SK-N-SH treated with all-trans-retinoic acid at 6 μM for 48 hours (cell line): ENCODE data around the gene SCUBE2.

Experiments used
- BACH2 ChIP-seq: fragments of 250-450 bp; sonication (Bioruptor Pico); IDR thresholded peaks from 2 replicates; pipeline ENCODE4 v1.9.0; 2021; ENCODE audit warnings: mild to moderate bottlenecking, borderline replicate concordance
- ISL1 ChIP-seq: fragments of 250-450 bp; sonication (Bioruptor Pico); IDR thresholded peaks from 2 replicates; pipeline ENCODE4 v2.1.2; 2022; ENCODE audit warnings: mild to moderate bottlenecking, moderate library complexity
- OSR1 ChIP-seq: fragments of 250-450 bp; sonication (Bioruptor Pico); IDR thresholded peaks from 2 replicates; pipeline ENCODE4 v1.8.0; 2022; ENCODE audit warnings: moderate library complexity, mild to moderate bottlenecking, inconsistent platforms
- PPARA ChIP-seq: fragments of 250-450 bp; sonication (Bioruptor Pico); IDR thresholded peaks from 2 replicates; pipeline ENCODE4 v1.5.0; 2020; ENCODE audit warnings: mild to moderate bottlenecking, borderline replicate concordance
- RARB ChIP-seq: fragments of 250-450 bp; sonication (Bioruptor Pico); IDR thresholded peaks from 2 replicates; pipeline ENCODE4 v1.8.0; 2021; ENCODE audit warnings: mild to moderate bottlenecking, moderate library complexity
- TCF4 ChIP-seq: fragments of 250-450 bp; sonication (Bioruptor Pico); IDR thresholded peaks from 2 replicates; pipeline ENCODE4 v1.8.0; 2021; ENCODE audit warnings: mild to moderate bottlenecking, moderate library complexity, borderline replicate concordance
- TOX ChIP-seq: fragments of 250-450 bp; sonication (Bioruptor Pico); IDR thresholded peaks from 2 replicates; pipeline ENCODE4 v1.8.0; 2021; ENCODE audit warnings: mild to moderate bottlenecking, moderate library complexity, borderline replicate concordance
- ZC3H10 ChIP-seq: fragments of 250-450 bp; sonication (Bioruptor Pico); IDR thresholded peaks from 2 replicates; pipeline ENCODE4 v1.5.1; 2021; ENCODE audit warnings: mild to moderate bottlenecking, moderate library complexity
- ZFP30 ChIP-seq: fragments of 450-650 bp; formaldehyde crosslinking; IDR thresholded peaks from 2 replicates; pipeline ENCODE4 v1.5.0; 2022; ENCODE audit warnings: mild to moderate bottlenecking, moderate library complexity
- TF ChIP-seq, protein P1 (sequence below): fragments of 250-450 bp; sonication (Bioruptor Pico); IDR thresholded peaks from 2 replicates; pipeline ENCODE4 v1.8.0; 2021; ENCODE audit warnings: low read depth, mild to moderate bottlenecking, moderate library complexity, borderline replicate concordance
- TF ChIP-seq, protein P2 (sequence below): fragments of 250-450 bp; sonication (Bioruptor Pico); IDR thresholded peaks from 2 replicates; pipeline ENCODE4 v1.5.1; 2020; ENCODE audit warnings: low read depth, mild to moderate bottlenecking, moderate library complexity

DNA sequence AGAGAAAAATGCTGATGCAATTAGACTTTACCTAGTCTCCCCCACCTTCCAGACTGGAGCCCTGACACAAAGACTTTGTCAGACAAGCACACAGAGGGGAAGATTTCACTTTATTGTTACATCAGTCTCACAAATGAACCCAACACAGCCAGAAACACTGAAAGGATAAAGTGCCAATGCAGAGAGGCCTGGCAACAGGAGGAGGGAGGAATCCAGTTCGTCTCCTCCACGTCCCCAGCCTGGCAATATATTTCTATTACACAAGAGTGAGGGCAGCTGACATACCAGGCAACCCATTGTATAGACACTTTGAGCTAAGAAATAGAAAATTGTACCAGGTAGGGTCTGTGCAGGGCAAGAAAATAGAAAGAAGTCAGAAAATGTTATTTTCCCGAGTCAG, 110.9 kb downstream of the SCUBE2 start:
- TF ChIP-seq PPARA (CRISPR knock-in tag) = no peak
- TF ChIP-seq RARB = no peak
- no peak for TF ChIP-seq ZC3H10
- TF ChIP-seq OSR1 (CRISPR knock-in tag) = no peak
- no peak for TF ChIP-seq BACH2 (CRISPR knock-in tag)
- no peak for TF ChIP-seq ZFP30 (CRISPR knock-in tag)
- TF ChIP-seq TOX (CRISPR knock-in tag) = no peak
- TF ChIP-seq, protein P1, sequence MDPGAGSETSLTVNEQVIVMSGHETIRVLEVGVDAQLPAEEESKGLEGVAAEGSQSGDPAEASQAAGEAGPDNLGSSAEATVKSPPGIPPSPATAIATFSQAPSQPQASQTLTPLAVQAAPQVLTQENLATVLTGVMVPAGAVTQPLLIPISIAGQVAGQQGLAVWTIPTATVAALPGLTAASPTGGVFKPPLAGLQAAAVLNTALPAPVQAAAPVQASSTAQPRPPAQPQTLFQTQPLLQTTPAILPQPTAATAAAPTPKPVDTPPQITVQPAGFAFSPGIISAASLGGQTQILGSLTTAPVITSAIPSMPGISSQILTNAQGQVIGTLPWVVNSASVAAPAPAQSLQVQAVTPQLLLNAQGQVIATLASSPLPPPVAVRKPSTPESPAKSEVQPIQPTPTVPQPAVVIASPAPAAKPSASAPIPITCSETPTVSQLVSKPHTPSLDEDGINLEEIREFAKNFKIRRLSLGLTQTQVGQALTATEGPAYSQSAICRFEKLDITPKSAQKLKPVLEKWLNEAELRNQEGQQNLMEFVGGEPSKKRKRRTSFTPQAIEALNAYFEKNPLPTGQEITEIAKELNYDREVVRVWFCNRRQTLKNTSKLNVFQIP (CRISPR knock-in tag) = no peak
- TF ChIP-seq, protein P2, sequence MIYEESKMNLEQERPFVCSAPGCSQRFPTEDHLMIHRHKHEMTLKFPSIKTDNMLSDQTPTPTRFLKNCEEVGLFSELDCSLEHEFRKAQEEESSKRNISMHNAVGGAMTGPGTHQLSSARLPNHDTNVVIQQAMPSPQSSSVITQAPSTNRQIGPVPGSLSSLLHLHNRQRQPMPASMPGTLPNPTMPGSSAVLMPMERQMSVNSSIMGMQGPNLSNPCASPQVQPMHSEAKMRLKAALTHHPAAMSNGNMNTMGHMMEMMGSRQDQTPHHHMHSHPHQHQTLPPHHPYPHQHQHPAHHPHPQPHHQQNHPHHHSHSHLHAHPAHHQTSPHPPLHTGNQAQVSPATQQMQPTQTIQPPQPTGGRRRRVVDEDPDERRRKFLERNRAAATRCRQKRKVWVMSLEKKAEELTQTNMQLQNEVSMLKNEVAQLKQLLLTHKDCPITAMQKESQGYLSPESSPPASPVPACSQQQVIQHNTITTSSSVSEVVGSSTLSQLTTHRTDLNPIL (CRISPR knock-in tag) = no peak
- no peak for TF ChIP-seq ISL1 (CRISPR knock-in tag)
- no peak for TF ChIP-seq TCF4 (CRISPR knock-in tag)
